ENCODE results near the gene STXBP4.

STXBP4 gene

GRCh38 chr17:55152236-55152635, 183.7 kb downstream of the STXBP4 start:
- no peak overlapping the region for H3K9ac ChIP-seq (ENCODE audit: low read length)
- H4K20me1 ChIP-seq (ENCODE audit: insufficient read depth, low read length) = no peaks in the 10 kb centered on the region
- no peaks in the 10 kb centered on the region for H3K9me3 ChIP-seq (ENCODE audit: low read length)
- no peak overlapping the region for H3K4me2 ChIP-seq (ENCODE audit: low read length)
- no peaks in the 10 kb centered on the region for H3K9me2 ChIP-seq (ENCODE audit: low read depth, low read length)
- no peak overlapping the region for H3K27ac ChIP-seq (ENCODE audit: low read depth, low read length, poor library complexity, severe bottlenecking)
- H2AFZ ChIP-seq (ENCODE audit: low read length) = no peak overlapping the region
- H3K4me1 ChIP-seq (ENCODE audit: insufficient read depth, low read length, severe bottlenecking) = no peaks in the 10 kb centered on the region
- no peaks in the 10 kb centered on the region for H3F3A ChIP-seq (ENCODE audit: insufficient read depth, low read length)
- no peak overlapping the region for H3K4me3 ChIP-seq (ENCODE audit: low read depth, low read length, poor library complexity, severe bottlenecking)
- no peak for TF ChIP-seq CTCF (IDR thresholded peaks at IDR 0.05; ENCODE audit: low read length)
- no peak for TF ChIP-seq EZH2 (IDR thresholded peaks at IDR 0.05; ENCODE audit: borderline replicate concordance, low read length)
- no peaks in the 10 kb centered on the region for H3K79me2 ChIP-seq (ENCODE audit: insufficient read depth, low read length)
- no peaks in the 10 kb centered on the region for H3K36me3 ChIP-seq (ENCODE audit: insufficient read depth, low read length)
- no peaks in the 10 kb centered on the region for H3K27me3 ChIP-seq (ENCODE audit: insufficient read depth, low read length)

GRCh38 chr17:55154101-55154500, 185.5 kb downstream of the STXBP4 start:
- TF ChIP-seq EZH2 (IDR thresholded peaks at IDR 0.05; ENCODE audit: borderline replicate concordance, low read length) (no peak), CTCF (IDR thresholded peaks at IDR 0.05; ENCODE audit: low read length) (no peak)
- no peak overlapping the region for H2AFZ ChIP-seq (ENCODE audit: low read length)

GRCh38 chr17:55155856-55156560, 187.4 kb downstream of the STXBP4 start:
- H3K9me3 ChIP-seq (ENCODE audit: low read length) = no peaks in the 10 kb centered on the region
- H3F3A ChIP-seq (ENCODE audit: insufficient read depth, low read length) = no peaks in the 10 kb centered on the region
- no peak overlapping the region for H3K9ac ChIP-seq (ENCODE audit: low read length)
- no peak overlapping the region for H3K27ac ChIP-seq (ENCODE audit: low read depth, low read length, poor library complexity, severe bottlenecking)
- H3K4me3 ChIP-seq (ENCODE audit: low read depth, low read length, poor library complexity, severe bottlenecking) = no peak overlapping the region
- TF ChIP-seq EZH2 (IDR thresholded peaks at IDR 0.05; ENCODE audit: borderline replicate concordance, low read length) (no peak), CTCF (IDR thresholded peaks at IDR 0.05; ENCODE audit: low read length) (no peak)
- no peaks in the 10 kb centered on the region for H3K36me3 ChIP-seq (ENCODE audit: insufficient read depth, low read length)
- no peaks in the 10 kb centered on the region for H3K27me3 ChIP-seq (ENCODE audit: insufficient read depth, low read length)
- H3K9me2 ChIP-seq (ENCODE audit: low read depth, low read length) = no peaks in the 10 kb centered on the region
- no peaks in the 10 kb centered on the region for H4K20me1 ChIP-seq (ENCODE audit: insufficient read depth, low read length)
- no peaks in the 10 kb centered on the region for H3K4me1 ChIP-seq (ENCODE audit: insufficient read depth, low read length, severe bottlenecking)
- H3K4me2 ChIP-seq (ENCODE audit: low read length) = no peak overlapping the region
- no peak overlapping the region for H2AFZ ChIP-seq (ENCODE audit: low read length)
- no peaks in the 10 kb centered on the region for H3K79me2 ChIP-seq (ENCODE audit: insufficient read depth, low read length)

More at GRCh38 chr17:55154101-55154500, 185.5 kb downstream of the STXBP4 start:
- Histone ChIP-seq H3K4me2 (ENCODE audit: low read length) (no peak overlapping the region), H3K4me1 (ENCODE audit: insufficient read depth, low read length, severe bottlenecking) (no peaks in the 10 kb centered on the region), H3K79me2 (ENCODE audit: insufficient read depth, low read length) (no peaks in the 10 kb centered on the region), H3K9me3 (ENCODE audit: low read length) (no peaks in the 10 kb centered on the region), H3K9ac (ENCODE audit: low read length) (no peak overlapping the region), H3K27ac (ENCODE audit: low read depth, low read length, poor library complexity, severe bottlenecking) (no peak overlapping the region), H3K27me3 (ENCODE audit: insufficient read depth, low read length) (no peaks in the 10 kb centered on the region), H3K9me2 (ENCODE audit: low read depth, low read length) (no peaks in the 10 kb centered on the region), H3K4me3 (ENCODE audit: low read depth, low read length, poor library complexity, severe bottlenecking) (no peak overlapping the region), H3K36me3 (ENCODE audit: insufficient read depth, low read length) (no peaks in the 10 kb centered on the region), H4K20me1 (ENCODE audit: insufficient read depth, low read length) (no peaks in the 10 kb centered on the region), H3F3A (ENCODE audit: insufficient read depth, low read length) (no peaks in the 10 kb centered on the region)

Data from OCI-LY1 (cell line).